Ishikawa (cell line): ENCODE results near the gene SMARCD1.

ENCODE experiments used
- CREB1 ChIP-seq: IDR thresholded peaks from 2 replicates; pipeline ENCODE4 v1.6.1; 2012; ENCODE audit warnings: low read depth
- EGR1 ChIP-seq: IDR thresholded peaks from 2 replicates; pipeline ENCODE4 v1.6.1; 2012
- FOXM1 ChIP-seq: IDR thresholded peaks from 2 replicates; pipeline ENCODE4 v1.6.1; 2012; ENCODE audit warnings: low read depth, borderline replicate concordance
- NFIC ChIP-seq: IDR thresholded peaks from 2 replicates; pipeline ENCODE4 v1.6.1; 2012
- RAD21 ChIP-seq: IDR thresholded peaks from 2 replicates; pipeline ENCODE4 v1.6.1; 2012; ENCODE audit warnings: low read depth
- TAF1 ChIP-seq: IDR thresholded peaks from 2 replicates; pipeline ENCODE4 v1.6.1; 2012; ENCODE audit warnings: low read depth, mild to moderate bottlenecking
- TEAD4 ChIP-seq: IDR thresholded peaks from 2 replicates; pipeline ENCODE4 v1.6.1; 2012
- YY1 ChIP-seq: IDR thresholded peaks from 2 replicates; pipeline ENCODE4 v1.6.1; 2012; ENCODE audit warnings: low read depth
- TF ChIP-seq, protein P1 (sequence below): IDR thresholded peaks from 2 replicates; pipeline ENCODE4 v1.6.1; 2012
- TF ChIP-seq, protein P2 (sequence below): IDR thresholded peaks from 2 replicates; pipeline ENCODE4 v1.6.1; 2012; ENCODE audit warnings: low read depth, mild to moderate bottlenecking

DNA sequence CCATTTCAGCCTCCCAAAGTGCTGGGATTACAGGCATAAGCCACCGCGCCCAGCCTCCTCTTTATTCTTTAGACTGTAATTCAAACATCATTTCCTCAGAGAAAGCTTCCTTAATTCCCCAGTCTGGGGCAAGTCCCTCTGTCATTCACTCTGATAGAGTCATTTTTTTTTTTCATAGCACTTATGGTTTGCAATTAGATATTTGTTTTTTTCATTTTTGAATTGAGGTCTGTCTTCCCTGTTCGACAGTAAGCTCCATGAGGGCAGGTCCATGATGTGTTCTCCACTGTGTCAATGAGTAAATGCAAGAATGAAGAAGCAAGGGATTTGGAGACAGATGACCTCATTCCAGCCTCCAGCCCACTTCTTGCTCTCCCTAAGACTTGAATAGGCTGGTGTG lies 15.6 kb upstream of the SMARCD1 start:
- no peak for TF ChIP-seq CREB1
- no peak for TF ChIP-seq RAD21
- TF ChIP-seq YY1: no peak
- TF ChIP-seq TAF1: no peak
- TF ChIP-seq FOXM1: no peak
- TF ChIP-seq, protein P1, sequence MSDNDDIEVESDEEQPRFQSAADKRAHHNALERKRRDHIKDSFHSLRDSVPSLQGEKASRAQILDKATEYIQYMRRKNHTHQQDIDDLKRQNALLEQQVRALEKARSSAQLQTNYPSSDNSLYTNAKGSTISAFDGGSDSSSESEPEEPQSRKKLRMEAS: no peak
- no peak for TF ChIP-seq NFIC
- no peak for TF ChIP-seq TEAD4
- TF ChIP-seq, protein P2, sequence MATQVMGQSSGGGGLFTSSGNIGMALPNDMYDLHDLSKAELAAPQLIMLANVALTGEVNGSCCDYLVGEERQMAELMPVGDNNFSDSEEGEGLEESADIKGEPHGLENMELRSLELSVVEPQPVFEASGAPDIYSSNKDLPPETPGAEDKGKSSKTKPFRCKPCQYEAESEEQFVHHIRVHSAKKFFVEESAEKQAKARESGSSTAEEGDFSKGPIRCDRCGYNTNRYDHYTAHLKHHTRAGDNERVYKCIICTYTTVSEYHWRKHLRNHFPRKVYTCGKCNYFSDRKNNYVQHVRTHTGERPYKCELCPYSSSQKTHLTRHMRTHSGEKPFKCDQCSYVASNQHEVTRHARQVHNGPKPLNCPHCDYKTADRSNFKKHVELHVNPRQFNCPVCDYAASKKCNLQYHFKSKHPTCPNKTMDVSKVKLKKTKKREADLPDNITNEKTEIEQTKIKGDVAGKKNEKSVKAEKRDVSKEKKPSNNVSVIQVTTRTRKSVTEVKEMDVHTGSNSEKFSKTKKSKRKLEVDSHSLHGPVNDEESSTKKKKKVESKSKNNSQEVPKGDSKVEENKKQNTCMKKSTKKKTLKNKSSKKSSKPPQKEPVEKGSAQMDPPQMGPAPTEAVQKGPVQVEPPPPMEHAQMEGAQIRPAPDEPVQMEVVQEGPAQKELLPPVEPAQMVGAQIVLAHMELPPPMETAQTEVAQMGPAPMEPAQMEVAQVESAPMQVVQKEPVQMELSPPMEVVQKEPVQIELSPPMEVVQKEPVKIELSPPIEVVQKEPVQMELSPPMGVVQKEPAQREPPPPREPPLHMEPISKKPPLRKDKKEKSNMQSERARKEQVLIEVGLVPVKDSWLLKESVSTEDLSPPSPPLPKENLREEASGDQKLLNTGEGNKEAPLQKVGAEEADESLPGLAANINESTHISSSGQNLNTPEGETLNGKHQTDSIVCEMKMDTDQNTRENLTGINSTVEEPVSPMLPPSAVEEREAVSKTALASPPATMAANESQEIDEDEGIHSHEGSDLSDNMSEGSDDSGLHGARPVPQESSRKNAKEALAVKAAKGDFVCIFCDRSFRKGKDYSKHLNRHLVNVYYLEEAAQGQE: no peak
- TF ChIP-seq EGR1: no peak
